Measurements from ENCODE around the gene NHERF2.

NHERF2 gene

DNA sequence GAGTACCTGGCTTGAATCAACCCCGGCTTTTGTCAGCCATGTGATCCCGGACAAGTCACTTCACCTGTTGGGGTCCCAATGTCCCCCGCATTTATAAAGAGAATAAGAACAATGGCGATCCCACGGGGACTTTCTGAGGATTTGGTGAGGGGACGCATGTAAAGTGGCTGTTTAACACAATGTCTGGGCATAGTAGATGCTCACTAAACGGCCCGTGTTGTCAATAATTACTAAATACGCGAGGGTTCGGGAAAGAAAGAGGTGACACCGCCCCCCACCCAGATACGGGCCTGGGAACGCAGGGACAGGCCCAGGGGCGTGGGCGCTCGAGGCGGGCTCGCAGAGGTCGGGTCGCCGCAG is 35.1 kb upstream of the NHERF2 start:
- DNase-seq: no peak

DNA sequence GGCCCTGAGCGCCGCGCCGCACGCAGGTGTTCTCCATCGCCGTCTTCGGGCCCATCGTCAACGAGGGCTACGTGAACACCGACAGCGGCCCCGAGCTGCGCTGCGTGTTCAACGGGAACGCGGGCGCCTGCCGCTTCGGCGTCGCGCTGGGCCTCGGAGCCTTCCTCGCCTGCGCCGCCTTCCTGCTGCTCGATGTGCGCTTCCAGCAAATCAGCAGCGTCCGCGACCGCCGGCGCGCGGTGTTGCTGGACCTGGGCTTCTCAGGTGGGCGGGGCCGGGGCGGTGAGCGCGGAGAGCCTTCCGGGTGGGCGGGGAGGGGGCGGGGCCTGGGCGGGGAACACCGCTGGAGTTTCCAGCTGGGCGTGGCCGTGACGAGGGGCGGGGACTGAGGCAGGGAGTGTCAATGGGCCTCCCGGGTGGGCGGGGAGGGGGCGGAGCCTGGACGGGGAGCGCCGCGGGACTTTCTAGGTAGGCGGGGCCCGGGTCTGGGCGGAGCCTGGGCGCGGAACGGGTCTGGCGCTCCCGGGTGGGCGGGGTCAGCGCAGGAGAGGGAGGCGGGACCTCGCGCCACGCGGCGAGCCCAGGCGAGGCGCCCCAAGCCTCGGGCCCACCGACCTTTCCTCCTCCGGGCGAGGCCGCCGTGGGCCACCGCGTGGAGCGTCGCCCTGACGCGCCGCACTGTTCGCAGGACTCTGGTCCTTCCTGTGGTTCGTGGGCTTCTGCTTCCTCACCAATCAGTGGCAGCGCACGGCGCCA is 34.6 kb upstream of the NHERF2 start:
- DNase-seq: peak; percentile 99

DNA sequence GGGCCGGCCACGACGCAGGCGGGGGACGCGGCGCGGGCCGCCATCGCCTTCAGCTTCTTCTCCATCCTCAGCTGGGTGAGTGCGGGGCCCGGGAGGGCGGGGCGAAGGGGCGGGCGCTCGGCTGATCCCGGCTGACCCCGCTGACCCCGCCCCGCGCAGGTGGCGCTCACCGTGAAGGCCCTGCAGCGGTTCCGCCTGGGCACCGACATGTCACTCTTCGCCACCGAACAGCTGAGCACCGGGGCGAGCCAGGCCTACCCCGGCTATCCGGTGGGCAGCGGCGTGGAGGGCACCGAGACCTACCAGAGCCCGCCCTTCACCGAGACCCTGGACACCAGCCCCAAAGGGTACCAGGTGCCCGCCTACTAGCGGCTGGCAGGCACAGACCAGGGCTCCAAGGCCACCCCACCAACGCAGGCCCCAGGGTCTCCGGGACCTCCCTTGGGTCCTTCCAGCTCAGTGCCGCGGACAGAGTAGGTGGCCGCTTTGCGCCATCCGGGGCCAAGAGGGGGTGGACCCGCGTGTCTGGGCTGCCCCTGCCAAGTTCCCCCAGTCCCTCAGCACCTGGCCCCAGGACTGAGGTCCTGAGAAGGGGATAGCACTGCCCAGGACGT is 33.9 kb upstream of the NHERF2 start:
- no peak for DNase-seq

GRCh38 chr16:1993731-1994131 is 33.0 kb upstream of the NHERF2 start:
- DNase-seq: peak; percentile 71

DNA sequence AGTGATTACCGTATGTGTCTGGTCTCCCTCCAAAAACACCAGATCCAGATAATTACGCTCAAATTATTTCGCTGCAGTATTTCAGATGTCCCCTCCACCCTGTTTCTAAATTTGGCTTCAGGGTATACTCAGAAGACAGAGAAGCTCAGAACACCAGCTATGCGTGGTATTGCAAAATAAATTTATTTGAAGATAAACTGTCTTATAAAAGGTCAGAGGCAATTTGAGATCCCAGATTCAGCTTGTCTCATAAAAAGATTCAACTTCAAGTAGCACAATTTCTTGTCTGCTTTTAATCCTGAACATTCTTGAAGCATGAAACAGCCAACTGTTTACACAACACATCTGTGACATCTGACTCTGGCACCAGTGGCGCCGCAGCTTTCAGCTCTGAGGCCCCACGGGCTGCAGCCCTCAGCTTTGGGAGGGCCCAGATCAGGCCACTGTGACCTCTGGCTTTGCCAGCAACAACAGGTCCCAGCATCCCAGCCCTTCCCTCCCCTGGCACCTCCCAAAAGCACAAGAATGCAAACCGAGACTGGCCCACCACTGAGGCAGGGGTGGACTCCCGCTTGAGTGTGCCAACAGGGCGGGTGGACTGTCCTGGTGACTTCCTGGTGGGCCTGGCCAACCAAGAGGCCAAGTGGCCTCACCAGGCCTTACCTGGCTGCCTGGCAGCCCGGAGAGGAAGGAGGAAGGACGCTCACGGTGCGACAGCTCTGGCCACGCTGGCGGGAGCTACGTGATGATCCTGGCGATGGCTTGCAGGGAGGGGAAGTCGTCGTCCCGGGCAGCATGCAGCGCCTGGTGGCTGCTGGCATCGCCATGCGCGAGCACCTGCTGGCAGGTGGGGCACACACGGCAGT is 29.0 kb upstream of the NHERF2 start:
- DNase-seq: no peak

DNA sequence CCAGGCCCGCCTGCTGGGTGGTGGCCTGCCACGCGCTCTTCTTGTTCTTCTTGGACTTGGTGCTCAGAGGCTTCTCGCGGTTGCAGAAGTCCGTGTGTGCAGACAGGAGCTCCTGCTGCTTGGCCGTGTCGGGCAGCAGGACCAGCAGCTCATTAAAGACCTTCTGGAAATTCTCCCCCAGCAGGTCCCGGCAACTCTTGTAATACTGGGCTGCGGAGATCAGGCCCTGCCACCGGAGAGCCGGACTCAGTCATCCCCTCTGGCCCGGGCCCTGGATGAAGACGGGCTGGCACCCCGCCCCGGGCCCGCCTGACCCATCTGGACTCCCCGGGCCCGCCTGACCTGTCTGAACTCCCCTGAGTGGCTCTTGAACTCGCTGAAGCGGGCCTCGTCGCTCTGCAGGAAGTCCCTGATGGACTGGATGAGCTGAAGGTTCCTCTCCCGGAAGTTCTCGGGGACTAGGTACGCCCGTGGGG is 28.3 kb upstream of the NHERF2 start:
- no peak for DNase-seq

- no peak for DNase-seq
Measured at GRCh38 chr16:1998852-1999801, 27.6 kb upstream of the NHERF2 start.

DNA sequence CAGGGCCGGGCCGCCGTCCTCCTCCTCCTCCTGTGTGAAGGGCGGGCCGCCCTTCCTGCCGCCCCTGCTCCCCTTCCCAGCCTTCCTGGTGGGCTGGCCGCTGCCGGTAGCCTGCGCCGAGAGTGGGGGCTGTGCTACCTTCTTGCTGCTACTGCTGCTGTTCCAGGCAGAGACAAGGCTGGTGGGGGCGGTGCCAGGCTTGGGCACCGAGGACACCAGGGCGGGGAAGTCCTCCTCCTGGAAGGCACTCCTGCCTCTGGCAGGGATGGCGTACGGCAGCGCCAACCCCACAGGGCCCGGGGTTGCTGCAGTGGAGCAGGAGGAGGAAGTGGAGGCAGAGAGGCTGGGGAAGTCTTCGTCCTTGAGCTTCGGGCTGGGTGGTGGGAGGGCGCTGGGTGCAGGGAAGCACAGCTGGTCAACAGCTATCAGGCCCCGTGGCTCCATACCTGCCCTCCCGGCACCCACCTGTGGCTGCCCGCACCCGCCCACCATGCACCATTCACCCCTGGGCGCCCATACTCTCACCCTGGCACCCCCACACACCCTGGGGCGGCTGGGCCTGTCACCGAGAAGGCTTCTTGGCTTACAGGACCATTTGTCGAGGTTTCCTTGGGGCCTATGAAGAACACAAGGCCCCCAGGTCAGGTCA is 26.7 kb upstream of the NHERF2 start:
- DNase-seq: no peak

DNA sequence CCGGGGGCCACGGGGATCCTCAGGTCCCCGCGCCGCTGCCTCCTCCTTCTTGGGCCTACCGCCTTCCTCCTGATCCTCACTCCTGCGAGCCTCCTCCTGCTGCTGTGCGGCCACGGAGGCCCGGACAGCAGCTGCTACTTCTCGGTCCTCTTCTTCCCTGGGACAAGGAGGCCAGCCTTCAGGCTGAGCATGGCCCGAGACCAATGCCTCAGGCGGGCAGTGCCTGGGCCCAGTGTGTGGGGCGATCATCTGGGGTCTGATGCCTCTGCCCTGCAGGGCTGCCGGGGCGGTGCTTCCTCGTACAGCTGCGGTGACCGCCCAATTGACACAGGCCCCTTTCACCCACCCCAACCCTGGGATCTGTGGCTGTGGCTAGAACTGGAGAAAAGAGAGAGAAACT is 25.7 kb upstream of the NHERF2 start:
- DNase-seq: no peak

GRCh38 chr16:2001456-2002355 is 25.0 kb upstream of the NHERF2 start:
- no peak for DNase-seq

DNA sequence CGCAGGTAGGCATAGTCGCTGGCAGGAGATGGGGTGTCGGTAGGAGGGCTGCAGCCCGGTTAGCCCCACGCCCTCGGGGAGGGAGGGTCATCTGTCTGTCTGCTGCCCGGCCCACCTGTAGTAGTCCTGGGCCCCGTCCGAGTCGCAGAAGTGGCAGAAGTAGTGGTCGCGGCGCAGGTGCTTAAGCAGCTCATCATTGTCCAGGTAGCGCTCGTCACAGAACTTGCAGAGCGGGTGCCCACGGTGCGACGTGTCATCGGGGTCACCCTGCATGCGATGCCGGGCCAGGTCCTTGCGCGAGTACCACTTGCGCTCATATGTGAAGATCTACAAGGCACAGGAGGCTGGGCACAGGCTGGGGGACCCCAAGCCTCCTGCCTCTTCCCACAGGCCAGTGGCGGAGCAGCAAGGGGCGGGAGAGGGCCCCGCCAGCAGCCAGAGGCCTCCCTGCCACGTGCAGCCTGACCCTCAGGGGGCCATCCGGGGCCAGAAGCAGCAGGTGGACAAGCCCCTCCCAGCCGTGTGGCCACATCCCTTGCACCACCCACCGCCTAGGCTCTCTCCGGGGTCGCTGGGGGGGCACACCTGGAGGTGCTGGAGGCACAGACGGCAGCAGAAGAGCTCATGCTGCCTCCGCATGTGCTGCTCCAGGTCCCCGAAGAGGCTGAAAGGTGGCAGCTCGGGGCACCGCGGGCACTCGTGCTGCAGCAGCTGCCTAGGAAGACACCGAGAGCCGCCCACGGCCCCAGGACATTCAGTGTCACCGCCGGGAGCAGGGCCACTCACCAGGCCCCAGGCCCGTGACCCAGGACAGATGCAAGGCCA is 24.1 kb upstream of the NHERF2 start:
- no peak for DNase-seq

- no peak for DNase-seq
Measured at GRCh38 chr16:2003231-2003826, 23.4 kb upstream of the NHERF2 start.

DNA sequence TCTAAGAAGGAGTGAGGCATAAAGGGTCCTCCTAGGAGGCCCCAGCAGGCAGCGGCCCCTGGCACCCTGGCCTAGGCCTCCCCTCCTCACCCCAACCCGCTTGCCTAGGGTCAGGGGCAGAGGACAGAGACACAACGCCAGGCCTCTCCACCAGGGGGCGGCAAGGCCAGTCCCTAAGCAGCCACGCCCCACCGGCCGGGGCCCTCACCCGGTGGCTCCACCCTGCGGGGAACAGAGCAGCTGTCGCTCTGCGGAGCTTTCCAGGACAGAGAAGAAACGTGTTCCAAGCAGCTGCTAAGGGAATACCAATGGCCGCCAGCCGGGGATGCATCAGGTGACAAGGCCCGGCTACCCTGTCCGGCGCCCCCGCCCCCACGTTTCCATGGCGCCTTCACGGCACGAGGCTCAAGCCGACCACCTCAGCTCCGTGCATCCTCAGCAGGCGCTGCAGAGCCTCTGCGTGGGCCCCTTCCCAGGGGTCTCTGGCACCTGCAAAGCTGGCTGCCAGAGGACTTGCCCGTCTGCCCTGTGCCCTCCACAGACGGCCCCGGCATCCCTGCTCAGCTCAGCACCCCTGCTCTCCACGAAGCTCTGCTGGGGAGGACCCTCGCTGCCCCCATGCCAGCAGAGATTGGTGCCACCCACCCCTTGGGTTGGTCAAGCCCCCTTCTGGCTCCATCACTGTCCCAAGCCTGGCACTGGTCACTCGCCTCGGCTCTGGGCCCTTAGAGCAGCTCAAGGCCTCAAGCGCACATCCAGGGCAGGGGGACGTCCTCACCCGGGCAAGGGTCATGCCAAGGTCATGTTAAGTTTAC is 22.7 kb upstream of the NHERF2 start:
- DNase-seq: peak; percentile 91

- no peak for DNase-seq
Measured at GRCh38 chr16:2004795-2005517, 21.7 kb upstream of the NHERF2 start.

- DNase-seq: no peak
Measured at GRCh38 chr16:2005646-2006045, 21.1 kb upstream of the NHERF2 start.

GRCh38 chr16:2006317-2006716 is 20.4 kb upstream of the NHERF2 start:
- DNase-seq: no peak

- no peak for DNase-seq
Measured at GRCh38 chr16:2007081-2007836, 19.4 kb upstream of the NHERF2 start.
